Spleen (tissue), 11 donors: ENCODE results near the gene PGRMC2. TPM values are rescaled to one million over a fixed set of nuclear protein-coding genes. Genes with fewer than 3 reads are reported as not detected.

Experiments
- DNase-seq: peaks from one replicate; pipeline ENCODE4 v3.0.0-alpha.2; 2020
- H3K27ac ChIP-seq, 8 donors: fragments of 200-600 bp; sonication (generic) in 7 of 8; 1 replicate in 4 of 8; 2 replicates in 4 of 8; pipeline versions ENCODE4 v1.5.0 to v1.8.0; 2016 to 2021; ENCODE audit warnings: inconsistent platforms in 4 of 8, mild to moderate bottlenecking in 4 of 8, moderate library complexity in 1 of 8
- H3K27me3 ChIP-seq, 7 donors: fragments of 200-600 bp; sonication (generic) in 6 of 7; replicated peaks in 1 of 7; 1 replicate in 4 of 7; 2 replicates in 3 of 7; pipeline versions ENCODE4 v1.5.0 to v1.8.0; 2016 to 2021; ENCODE audit warnings: inconsistent platforms in 3 of 7, mild to moderate bottlenecking in 1 of 7
- H3K36me3 ChIP-seq, 6 donors: fragments of 200-600 bp; sonication (generic) in 5 of 6; 1 replicate in 4 of 6; 2 replicates in 2 of 6; pipeline versions ENCODE4 v1.5.0 to v1.8.0; 2016 to 2021; ENCODE audit warnings: inconsistent platforms in 2 of 6
- H3K4me1 ChIP-seq, 6 donors: fragments of 200-600 bp; sonication (generic) in 5 of 6; 1 replicate in 3 of 6; 2 replicates in 3 of 6; pipeline versions ENCODE4 v1.5.0 to v1.8.0; 2016 to 2021; ENCODE audit warnings: inconsistent platforms in 3 of 6
- H3K4me3 ChIP-seq, 8 donors: fragments of 200-600 bp; sonication (generic) in 7 of 8; 1 replicate in 4 of 8; 2 replicates in 4 of 8; pipeline versions ENCODE4 v1.5.0 to v1.8.0; 2016 to 2021; ENCODE audit warnings: inconsistent platforms in 4 of 8, mild to moderate bottlenecking in 4 of 8, moderate library complexity in 2 of 8
- H3K9me3 ChIP-seq, 8 donors: fragments of 200-600 bp; sonication (generic) in 7 of 8; 1 replicate in 4 of 8; 2 replicates in 4 of 8; pipeline versions ENCODE4 v1.5.0 to v1.8.0; 2016 to 2021; ENCODE audit warnings: inconsistent platforms in 4 of 8
- CTCF ChIP-seq, 11 experiments: fragments of 200-600 bp in 7 of 11; fragments of 450-650 bp in 4 of 11; sonication (generic) in 4 of 11; IDR thresholded peaks in 8 of 11; conservative IDR thresholded peaks in 3 of 11; 1 replicate in 7 of 11; 2 replicates in 4 of 11; pipeline versions ENCODE4 v1.4.0 to v1.8.0; 2016 to 2021; ENCODE audit warnings: antibody characterized with exemption in 11 of 11, inconsistent platforms in 4 of 11, mild to moderate bottlenecking in 1 of 11
- POLR2A ChIP-seq, 3 donors: fragments of 450-650 bp; IDR thresholded peaks; one replicate each; pipeline ENCODE4 v1.5.1; 2017; ENCODE audit warnings: antibody characterized with exemption in 3 of 3, mild to moderate bottlenecking in 1 of 3
- POLR2AphosphoS5 ChIP-seq, 3 donors: sonication (generic); formaldehyde crosslinking; IDR thresholded peaks; one replicate each; pipeline ENCODE4 v1.5.1; 2017; ENCODE audit warnings: antibody characterized with exemption in 3 of 3
- WGBS, 5 donors: extraction: QIAGEN DNeasy Blood & Tissue Kit in 3 of 5; methylation state at CpG; one replicate each; pipeline versions ENCODE4 v1.1.5 to v1.1.7; 2013 to 2018; 5-methylcytosine and 5-hydroxymethylcytosine counted together
- intact Hi-C: fragments of 100-400 bp; cut with DNase I; formaldehyde crosslinking; loops from one replicate; pipeline ENCODE4 v1.15.0; 2023; ENCODE audit warnings: low total_unique reads
- polyA plus RNA-seq, 3 donors: library from polyadenylated mRNA; stranded (reverse); fragments of 200-250 nt; gene quantifications; one replicate each; pipeline ENCODE4 v1.2.1, GENCODE V29; 2013
- total RNA-seq, 7 donors: library from RNA; depleted of rRNA in 3 of 7; stranded (reverse); fragments of >200 nt in 3 of 7; fragmentation: NEBNext Ultra II Directional in 4 of 7; extraction: Animal tissue kit (Norgen Biotek cat#: 25700) in 4 of 7; gene quantifications; one replicate each; pipeline versions ENCODE4 v1.1.0 to v1.2.1, GENCODE V29; 2016 to 2021
- donor health status: healthy with polysubstance abuse.
- donor health status: DM: no; HTN: no; CAD: no; lungs with moderate emphysema.
- donor health status: DM: no; HTN: no; CAD: no.
- donor health status: Bipolar disorder and iron deficiency.
- donor health status: healthy.
- donor health status: DM: no; HTN: no; CAD: no.
- donor health status: DM: yes; HTN: yes; CAD: no.

Gene PGRMC2
- total and polyA plus RNA-seq, 10 donors, result 13.8 to 46.8 (median 29.8) TPM

- Histone ChIP-seq H3K4me1 (peaks cover 0 to 4% (median 0%) of the 10 kb centered on the region in 6 donors), H3K4me3 (no peak overlapping the region), H3K36me3 (peaks cover 0 to 5% (median 0%) of the 10 kb centered on the region in 6 donors), H3K9me3 (no peaks in the 10 kb centered on the region), H3K27me3 (no peaks in the 10 kb centered on the region), H3K27ac (no peak overlapping the region)
- TF ChIP-seq POLR2AphosphoS5 (IDR thresholded peaks at IDR 0.05) (no peak), CTCF (IDR thresholded peaks at IDR 0.05 in 8 of 11, conservative IDR thresholded peaks at IDR 0.05 in 3 of 11) (no peak), POLR2A (IDR thresholded peaks at IDR 0.05) (no peak)
- DNase-seq, result no peak
- whole genome bisulfite sequencing, 5 donors, result 94 to 96% (median 95%) methylated on average over 7 of the region's 7 CpGs
- intact Hi-C loops, result no loop called here
Measured at GRCh38 chr4:128298146-128298758, 10.6 kb upstream of the PGRMC2 start.

GRCh38 chr4:128295255-128295654 lies 7.6 kb upstream of the PGRMC2 start:
- Histone ChIP-seq H3K27me3 (no peaks in the 10 kb centered on the region), H3K4me3 (no peak overlapping the region), H3K4me1 (peaks cover 0 to 4% (median 0%) of the 10 kb centered on the region in 6 donors), H3K36me3 (no peaks in the 10 kb centered on the region), H3K9me3 (no peaks in the 10 kb centered on the region), H3K27ac (peak overlapping the region in 4 of 8 donors; percentile 13 to 57 (median 20))
- DNase-seq, result no peak
- intact Hi-C loops, result no loop called here
- TF ChIP-seq POLR2A (IDR thresholded peaks at IDR 0.05) (no peak), POLR2AphosphoS5 (IDR thresholded peaks at IDR 0.05) (no peak), CTCF (IDR thresholded peaks at IDR 0.05 in 8 of 11, conservative IDR thresholded peaks at IDR 0.05 in 3 of 11) (no peak)
- 91 to 99% (median 92%) methylated on average over 2 of the region's 2 CpGs for WGBS, 5 donors

- H3K4me1 ChIP-seq, result peaks cover 0 to 4% (median 0%) of the 10 kb centered on the region in 6 donors
- intact Hi-C loops, result no loop called here
- no peak for DNase-seq
- TF ChIP-seq CTCF (IDR thresholded peaks at IDR 0.05 in 8 of 11, conservative IDR thresholded peaks at IDR 0.05 in 3 of 11) (no peak), POLR2A (IDR thresholded peaks at IDR 0.05) (no peak), POLR2AphosphoS5 (IDR thresholded peaks at IDR 0.05) (no peak)
- no peaks in the 10 kb centered on the region for H3K27me3 ChIP-seq
- no peaks in the 10 kb centered on the region for H3K9me3 ChIP-seq
- no peak overlapping the region for H3K4me3 ChIP-seq
- WGBS, 5 donors, result 31 to 50% (median 46%) methylated on average over 3 of the region's 3 CpGs
- no peaks in the 10 kb centered on the region for H3K36me3 ChIP-seq
- H3K27ac ChIP-seq, result peak overlapping the region in 3 of 8 donors; percentile 15 to 57 (median 25)
Measured at GRCh38 chr4:128294464-128294863, 6.9 kb upstream of the PGRMC2 start.

GRCh38 chr4:128292349-128292748 lies 4.7 kb upstream of the PGRMC2 start:
- intact Hi-C loops, result no loop called here
- TF ChIP-seq CTCF (IDR thresholded peaks at IDR 0.05 in 8 of 11, conservative IDR thresholded peaks at IDR 0.05 in 3 of 11) (no peak), POLR2A (IDR thresholded peaks at IDR 0.05) (no peak)
- no peaks in the 10 kb centered on the region for H3K36me3 ChIP-seq
- WGBS, 5 donors, result 87 to 95% (median 92%) methylated on average over 2 of the region's 2 CpGs
- DNase-seq, result no peak
- H3K9me3 ChIP-seq, result no peaks in the 10 kb centered on the region
- H3K4me1 ChIP-seq, result peaks cover 0 to 14% (median 9%) of the 10 kb centered on the region in 6 donors
- H3K27me3 ChIP-seq, result no peaks in the 10 kb centered on the region
- H3K4me3 ChIP-seq, result no peak overlapping the region
- H3K27ac ChIP-seq, result no peak overlapping the region
